ENCODE results near the gene ALPK1. TPM values are rescaled to one million over a fixed set of nuclear protein-coding genes. Genes with fewer than 3 reads are reported as not detected.
A peak's percentile ranks its signal among the peaks of the same experiment; 100 is the strongest.
"Not testable (repeated sequence)": the region's sequence is repeated elsewhere in the genome, so short reads cannot be mapped to it uniquely, and the experiment has no call there.

ALPK1 gene
- total RNA-seq, 1 donor from 2014 or later: 4.0 TPM

GRCh38 chr4:112282860-112283667 is 14.1 kb upstream of the ALPK1 start:
- intact Hi-C loops (cut with DNase I): no loop called here
- no peak for DNase-seq
- ATAC-seq (ENCODE audit: poor library complexity): no peak

DNA sequence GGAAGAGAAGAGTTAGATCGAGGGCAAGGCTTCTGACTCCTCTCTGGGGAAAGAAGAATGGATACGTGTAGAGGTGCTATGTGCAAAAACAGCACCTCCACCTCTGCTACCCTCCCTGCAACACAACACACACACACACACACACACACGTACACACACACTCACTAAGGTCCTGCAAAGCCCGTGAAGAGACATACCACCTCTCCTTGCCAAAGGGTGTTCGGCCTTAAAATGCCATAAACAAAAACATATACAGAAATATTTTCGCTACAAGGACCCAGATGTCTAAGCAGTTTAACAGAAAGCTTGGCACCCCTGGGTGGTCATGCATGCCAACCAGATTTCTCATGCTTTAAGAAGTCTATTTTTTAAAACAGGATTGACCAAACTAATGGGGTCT is 13.0 kb upstream of the ALPK1 start:
- no peak for ATAC-seq (ENCODE audit: poor library complexity)
- no peak for DNase-seq
- intact Hi-C loops (cut with DNase I): no loop called here

- ATAC-seq (ENCODE audit: poor library complexity) (peak; percentile 55), DNase-seq (peak; percentile 44)
- intact Hi-C loops (cut with DNase I): no loop called here
Observed at GRCh38 chr4:112284662-112285411, 12.3 kb upstream of the ALPK1 start.

DNA sequence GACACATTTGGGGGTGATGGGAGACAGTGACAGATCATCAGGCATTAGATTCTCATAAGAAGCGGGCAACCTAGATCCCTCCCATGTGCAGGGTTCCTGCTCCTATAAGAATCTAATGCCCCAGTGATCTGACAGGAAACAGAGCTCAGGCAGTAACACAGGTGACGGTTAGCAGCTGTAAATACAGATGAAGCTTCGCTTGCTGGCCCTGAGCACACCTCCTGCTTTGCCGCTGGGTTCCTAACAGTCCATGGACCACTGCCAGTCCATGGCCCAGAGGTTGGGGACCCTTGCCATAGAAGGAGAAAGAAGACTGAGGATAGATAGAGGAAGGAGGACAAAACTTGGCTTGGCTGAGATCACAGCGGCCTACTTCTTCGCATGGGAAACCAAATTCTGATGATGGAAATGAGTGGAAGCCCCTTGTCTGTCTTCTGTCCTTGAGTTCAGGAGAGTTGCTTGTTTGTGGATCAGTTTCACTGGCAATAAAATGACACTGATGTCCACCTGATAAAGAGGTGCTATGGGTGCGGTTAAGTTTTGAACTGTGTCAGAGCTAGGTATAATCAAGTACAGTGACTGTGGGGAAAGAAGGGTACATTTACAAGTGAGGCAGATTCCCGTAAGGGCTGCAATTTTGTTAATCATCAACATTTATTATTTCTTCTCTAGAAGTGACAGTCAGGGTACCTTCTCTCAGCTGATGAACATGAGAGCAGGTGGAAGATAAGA is 9.7 kb upstream of the ALPK1 start:
- ATAC-seq (ENCODE audit: poor library complexity) (no peak), DNase-seq (no peak)
- intact Hi-C loops (cut with DNase I): no loop called here

- intact Hi-C loops (cut with DNase I): no loop called here
- ATAC-seq (ENCODE audit: poor library complexity) (no peak), DNase-seq (no peak)
Observed at GRCh38 chr4:112288455-112288854, 8.7 kb upstream of the ALPK1 start.

- ATAC-seq (ENCODE audit: poor library complexity): no peak
- DNase-seq: no peak
- intact Hi-C loops (cut with DNase I): no loop called here
Observed at GRCh38 chr4:112289407-112290253, 7.5 kb upstream of the ALPK1 start.

DNA sequence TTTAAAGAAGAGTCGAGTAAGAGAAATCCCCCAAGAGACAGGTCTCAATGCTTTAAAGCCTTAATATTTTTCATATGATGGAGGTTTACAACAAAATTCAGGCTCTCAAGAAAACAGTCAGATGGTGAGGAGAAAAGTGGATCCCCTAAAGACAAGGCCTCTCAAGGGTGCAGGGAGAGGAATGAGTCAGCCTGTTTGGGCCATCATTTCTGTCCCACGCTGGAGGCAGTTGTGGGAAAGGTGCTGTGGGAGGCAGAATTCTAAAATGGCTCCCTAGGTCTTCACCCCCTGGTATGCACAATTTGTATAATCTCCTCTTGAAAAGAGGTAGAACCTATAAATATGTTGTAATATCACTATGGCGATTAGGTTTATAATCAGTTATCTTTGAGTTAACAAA is 6.8 kb upstream of the ALPK1 start:
- ATAC-seq (ENCODE audit: poor library complexity): no peak
- DNase-seq: no peak
- intact Hi-C loops (cut with DNase I): no loop called here

- DNase-seq (no peak), ATAC-seq (ENCODE audit: poor library complexity) (no peak)
- intact Hi-C loops (cut with DNase I): no loop called here
Observed at GRCh38 chr4:112299721-112300120, 2.6 kb downstream of the ALPK1 start.

DNA sequence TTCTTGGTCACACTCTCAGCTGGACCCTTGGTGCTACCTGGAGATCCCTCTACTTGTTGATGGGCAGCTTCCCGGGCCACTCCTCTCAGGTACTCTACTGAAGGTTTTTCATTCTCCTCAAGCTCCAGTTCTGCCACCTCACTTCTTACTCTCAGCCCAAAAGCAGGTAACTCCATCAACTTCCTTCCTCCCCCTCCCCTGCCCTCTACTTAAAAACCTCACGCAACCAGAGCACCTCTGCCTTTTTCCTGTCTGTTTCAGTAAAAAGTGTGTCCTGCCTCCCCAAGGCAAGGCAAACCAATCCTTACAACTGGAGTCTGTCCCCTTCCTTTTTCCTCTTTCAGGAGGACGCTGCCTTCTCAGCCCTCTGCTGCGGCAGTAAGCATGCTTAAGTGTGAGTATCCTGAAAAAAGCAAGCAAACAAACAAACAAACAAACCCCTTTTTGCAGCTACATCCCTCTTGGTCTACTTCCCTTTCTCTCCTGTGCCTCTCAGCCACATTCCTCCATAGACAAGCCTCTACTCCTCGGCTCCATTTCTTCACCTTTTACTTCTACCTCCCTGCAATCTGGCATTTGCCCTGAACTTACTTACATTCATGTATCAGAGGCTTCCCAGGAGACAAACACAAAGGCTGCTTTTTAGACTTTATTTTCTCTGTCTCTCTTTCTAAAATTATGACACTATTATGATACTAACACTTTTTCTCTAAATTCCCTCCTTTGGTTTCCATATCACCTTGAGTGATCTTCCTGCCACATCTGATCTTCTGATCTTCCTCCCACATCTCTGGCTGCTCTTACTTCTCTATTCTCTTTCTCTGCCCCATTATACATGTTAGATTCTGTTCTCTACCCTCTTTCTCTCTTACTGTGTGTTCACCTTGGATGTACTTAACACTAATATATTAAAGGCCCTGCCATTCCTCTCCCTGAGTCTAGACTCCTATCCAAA is 5.4 kb downstream of the ALPK1 start:
- ATAC-seq (ENCODE audit: poor library complexity): no peak
- no peak for DNase-seq
- intact Hi-C loops (cut with DNase I): no loop called here

GRCh38 chr4:112305477-112305876 is 8.3 kb downstream of the ALPK1 start:
- intact Hi-C loops (cut with DNase I); DNase-seq; ATAC-seq (ENCODE audit: poor library complexity): not testable (repeated sequence)

GRCh38 chr4:112309263-112309791 is 12.2 kb downstream of the ALPK1 start:
- ATAC-seq (ENCODE audit: poor library complexity); DNase-seq; intact Hi-C loops (cut with DNase I): not testable (repeated sequence)

- ATAC-seq (ENCODE audit: poor library complexity) (no peak), DNase-seq (no peak)
- intact Hi-C loops (cut with DNase I): no loop called here
Observed at GRCh38 chr4:112311516-112311915, 14.3 kb downstream of the ALPK1 start.

DNA sequence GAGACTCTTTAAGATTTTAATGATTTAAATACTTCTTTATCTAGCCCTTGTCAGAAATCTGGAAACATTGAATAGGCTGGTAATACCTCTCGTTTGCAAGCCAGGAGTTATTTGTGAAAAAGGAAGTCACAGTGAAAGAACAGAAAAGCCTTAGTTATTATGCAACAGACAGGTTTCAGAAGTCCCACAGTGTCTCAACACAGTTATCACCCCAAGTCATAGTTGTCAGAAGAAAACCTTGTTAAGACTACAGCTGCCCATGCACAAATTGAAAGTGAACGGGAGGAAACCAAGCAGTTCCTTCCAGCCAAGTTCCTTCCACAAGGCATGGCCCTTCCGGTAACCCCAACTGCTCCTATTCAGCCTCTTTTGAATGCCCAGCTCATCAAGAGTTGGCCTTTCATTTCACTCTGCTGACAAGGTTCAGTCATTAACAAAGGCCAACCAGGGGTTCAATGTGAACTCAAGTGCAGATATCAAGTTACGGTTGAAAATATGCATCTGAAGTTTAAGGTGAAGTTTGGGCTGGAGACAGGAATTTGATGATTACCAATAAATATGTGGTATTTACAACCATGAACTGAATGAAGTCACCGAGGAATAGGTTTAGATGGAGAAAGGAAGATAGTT is 15.6 kb downstream of the ALPK1 start:
- DNase-seq (no peak), ATAC-seq (ENCODE audit: poor library complexity) (no peak)
- intact Hi-C loops (cut with DNase I): no loop called here

DNA sequence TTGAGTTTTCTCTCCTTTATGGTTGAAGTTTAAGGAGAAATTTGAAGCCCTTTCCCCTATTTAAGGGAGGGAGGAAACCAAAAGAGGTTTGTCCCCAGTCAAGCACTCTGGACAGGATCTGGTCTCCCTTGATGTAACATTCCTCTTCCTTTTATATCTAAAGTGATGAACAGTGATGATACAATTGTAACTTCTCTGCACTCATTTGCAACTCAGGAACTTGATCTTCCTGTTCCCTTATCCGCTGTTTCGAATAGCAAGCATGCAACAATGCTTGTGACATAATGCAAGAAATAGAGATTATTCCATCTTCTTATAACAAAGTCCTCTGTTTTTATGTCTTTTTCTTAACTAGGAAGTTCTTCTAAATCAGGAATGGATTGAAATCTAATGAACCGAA is 18.3 kb downstream of the ALPK1 start:
- intact Hi-C loops (cut with DNase I): no loop called here
- DNase-seq: no peak
- ATAC-seq (ENCODE audit: poor library complexity): peak; percentile 59

GRCh38 chr4:112316360-112316759 is 19.2 kb downstream of the ALPK1 start:
- intact Hi-C loops (cut with DNase I): no loop called here
- no peak for DNase-seq
- peak; percentile 65 for ATAC-seq (ENCODE audit: poor library complexity)

DNA sequence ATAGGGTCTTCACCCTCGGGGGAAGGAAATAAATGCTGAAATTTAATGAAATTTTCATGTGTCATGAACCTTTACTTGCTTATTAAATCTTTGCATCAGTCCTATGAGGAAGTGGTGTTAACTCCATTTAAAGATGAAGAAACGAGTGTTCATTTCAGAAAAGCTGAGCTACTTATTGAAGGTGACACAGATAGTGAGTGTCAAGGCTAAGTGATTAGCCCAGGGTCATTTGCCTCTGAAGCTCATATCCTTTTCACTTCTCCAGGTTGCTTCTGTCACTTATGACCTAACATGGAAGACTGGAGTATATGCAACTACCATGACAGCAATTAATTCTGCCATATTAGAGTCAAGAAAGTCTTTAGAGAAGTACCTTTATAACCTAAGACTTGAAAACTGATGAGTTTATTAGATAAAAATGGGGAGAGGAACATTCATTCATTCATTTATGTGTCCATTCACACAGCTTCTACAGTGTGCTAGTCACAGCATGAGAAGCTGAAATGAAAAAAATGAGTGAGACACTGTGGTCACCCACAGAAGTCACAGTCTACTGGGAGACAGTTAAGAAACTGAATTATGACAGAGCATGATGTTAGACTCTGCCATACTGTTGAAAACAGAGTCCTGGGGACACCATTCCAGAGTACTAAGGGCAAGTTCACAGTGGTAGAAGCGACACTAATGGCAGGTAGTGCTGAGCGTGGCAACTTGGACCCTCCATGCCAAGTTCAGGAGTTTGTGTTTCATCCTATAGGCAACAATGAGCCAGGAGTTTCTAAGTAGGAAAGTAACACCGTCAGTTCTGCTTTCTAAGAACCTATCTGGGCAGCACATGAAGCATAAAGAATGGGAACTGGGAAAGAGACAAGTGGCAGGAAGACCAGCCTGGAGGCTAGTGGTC is 21.3 kb downstream of the ALPK1 start:
- ATAC-seq (ENCODE audit: poor library complexity) (no peak), DNase-seq (no peak)
- intact Hi-C loops (cut with DNase I): no loop called here
